Subcutaneous abdominal adipose tissue (tissue), 5 donors: Measurements from ENCODE around the gene GDPD2.

ENCODE experiments used
- H3K27ac ChIP-seq: one replicate; pipeline ENCODE4 v1.7.0; 2013; ENCODE audit warnings: low read depth, mild to moderate bottlenecking, inconsistent platforms, low read length, moderate library complexity
- H3K27me3 ChIP-seq, 5 donors: one replicate each; pipeline ENCODE4 v1.7.0; 2013; ENCODE audit warnings: low read length in 5 of 5, inconsistent platforms in 1 of 5; ENCODE audit not compliant: control insufficient read depth in 5 of 5, insufficient read depth in 4 of 5
- H3K36me3 ChIP-seq, 5 donors: one replicate each; pipeline ENCODE4 v1.7.0; 2013; ENCODE audit warnings: low read length in 5 of 5; ENCODE audit not compliant: control insufficient read depth in 5 of 5, insufficient read depth in 5 of 5
- H3K4me1 ChIP-seq, 5 donors: one replicate each; pipeline ENCODE4 v1.7.0; 2013; ENCODE audit warnings: low read length in 5 of 5, mild to moderate bottlenecking in 3 of 5, moderate library complexity in 1 of 5; ENCODE audit not compliant: control insufficient read depth in 5 of 5, insufficient read depth in 5 of 5
- H3K4me3 ChIP-seq, 5 donors: one replicate each; pipeline ENCODE4 v1.7.0; 2013; ENCODE audit warnings: low read length in 5 of 5, low read depth in 1 of 5
- H3K9ac ChIP-seq, 5 donors: one replicate each; pipeline ENCODE4 v1.7.0; 2013; ENCODE audit warnings: low read length in 5 of 5, mild to moderate bottlenecking in 4 of 5, moderate library complexity in 3 of 5
- H3K9me3 ChIP-seq, 5 donors: one replicate each; pipeline ENCODE4 v1.7.0; 2013; ENCODE audit warnings: low read length in 5 of 5; ENCODE audit not compliant: control insufficient read depth in 5 of 5
- donor health status: healthy.
- donor health status: healthy.
- donor health status: healthy.
- donor health status: healthy.
- donor health status: healthy.

GDPD2 gene

GRCh38 chrX:70481471-70482270 lies 58.6 kb downstream of the GDPD2 start:
- H3K9me3 ChIP-seq = no peaks in the 10 kb centered on the region
- H3K9ac ChIP-seq = no peak overlapping the region
- H3K4me3 ChIP-seq = no peak overlapping the region
- H3K27me3 ChIP-seq = peaks cover 0 to 23% (median 15%) of the 10 kb centered on the region in 5 donors
- H3K4me1 ChIP-seq = peaks cover 0 to 5% (median 0%) of the 10 kb centered on the region in 5 donors
- no peaks in the 10 kb centered on the region for H3K36me3 ChIP-seq
- H3K27ac ChIP-seq = no peak overlapping the region

GRCh38 chrX:70482300-70482699 lies 59.2 kb downstream of the GDPD2 start:
- H3K27me3 ChIP-seq = peaks cover 0 to 22% (median 15%) of the 10 kb centered on the region in 5 donors
- H3K27ac ChIP-seq = no peak overlapping the region
- no peak overlapping the region for H3K4me3 ChIP-seq
- peaks cover 0 to 4% (median 0%) of the 10 kb centered on the region in 5 donors for H3K4me1 ChIP-seq
- H3K9ac ChIP-seq = no peak overlapping the region
- H3K36me3 ChIP-seq = no peaks in the 10 kb centered on the region
- no peaks in the 10 kb centered on the region for H3K9me3 ChIP-seq
